ENCODE measurements around the gene ARHGAP40.

The ARHGAP40 gene

GRCh38 chr20:38652995-38653394, 51.4 kb downstream of the ARHGAP40 start:
- no peak for TF ChIP-seq CTCF (conservative IDR thresholded peaks at IDR 0.05)
- no peak for TF ChIP-seq ZFX (IDR thresholded peaks at IDR 0.05)
- no peak overlapping the region for H3K27ac ChIP-seq

GRCh38 chr20:38657390-38657789, 55.8 kb downstream of the ARHGAP40 start:
- TF ChIP-seq ZFX (IDR thresholded peaks at IDR 0.05) (no peak), CTCF (conservative IDR thresholded peaks at IDR 0.05) (no peak)

DNA sequence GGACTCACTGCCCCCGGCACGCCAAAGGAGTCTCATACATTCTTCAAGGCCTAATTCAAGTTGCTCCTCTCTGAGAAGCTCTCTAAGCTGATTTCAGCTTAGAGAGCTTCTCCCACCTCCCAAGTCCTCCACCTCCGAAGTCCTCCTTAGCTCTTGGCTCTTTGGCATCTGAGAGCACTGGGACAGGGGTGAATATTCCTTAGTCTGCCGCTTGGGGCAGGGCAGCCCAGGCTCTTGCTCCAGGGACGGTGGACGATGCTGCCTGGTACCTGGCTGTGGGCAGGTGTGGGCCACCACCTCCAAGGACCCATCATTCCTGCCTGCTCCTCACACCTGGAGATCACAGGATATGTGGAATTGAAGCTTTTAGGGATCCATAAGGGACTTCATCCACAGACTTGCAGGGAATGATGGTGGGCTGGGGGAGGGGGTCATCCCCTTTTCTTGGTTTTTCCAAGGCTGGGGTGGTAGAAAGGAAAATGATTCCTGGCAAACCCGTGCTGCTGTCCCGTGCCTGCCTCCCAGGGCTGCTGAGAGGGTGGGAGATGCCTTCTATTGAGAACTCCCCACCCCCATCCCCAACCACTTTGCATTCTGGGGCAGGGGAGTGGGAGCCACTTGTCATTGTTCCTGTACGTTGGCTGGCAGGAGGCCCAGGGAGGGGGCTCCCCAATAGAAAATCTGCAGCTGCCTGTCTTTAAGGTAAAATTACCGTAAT, 57.4 kb downstream of the ARHGAP40 start:
- H3K27ac ChIP-seq: no peak overlapping the region
- TF ChIP-seq ZFX (IDR thresholded peaks at IDR 0.05) (no peak), CTCF (conservative IDR thresholded peaks at IDR 0.05) (peak; percentile 89)

More at GRCh38 chr20:38657390-38657789, 55.8 kb downstream of the ARHGAP40 start:
- no peak overlapping the region for H3K27ac ChIP-seq

DNA sequence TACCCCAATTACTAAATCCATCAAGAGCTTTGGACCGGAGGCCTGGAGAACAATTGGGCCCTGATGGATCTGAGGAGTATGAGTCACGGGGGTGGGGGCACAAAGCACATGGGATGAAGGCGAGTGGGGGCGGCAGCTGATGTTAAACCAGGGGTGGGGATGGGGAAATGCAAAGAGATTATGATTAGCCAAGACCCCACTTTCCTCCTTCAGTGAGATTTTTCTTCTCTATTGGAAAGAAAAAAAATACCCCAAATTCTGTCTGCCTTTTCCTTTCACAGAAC, 57.9 kb downstream of the ARHGAP40 start:
- no peak overlapping the region for H3K27ac ChIP-seq
- TF ChIP-seq ZFX (IDR thresholded peaks at IDR 0.05): no peak
- TF ChIP-seq CTCF (conservative IDR thresholded peaks at IDR 0.05): no peak

DNA sequence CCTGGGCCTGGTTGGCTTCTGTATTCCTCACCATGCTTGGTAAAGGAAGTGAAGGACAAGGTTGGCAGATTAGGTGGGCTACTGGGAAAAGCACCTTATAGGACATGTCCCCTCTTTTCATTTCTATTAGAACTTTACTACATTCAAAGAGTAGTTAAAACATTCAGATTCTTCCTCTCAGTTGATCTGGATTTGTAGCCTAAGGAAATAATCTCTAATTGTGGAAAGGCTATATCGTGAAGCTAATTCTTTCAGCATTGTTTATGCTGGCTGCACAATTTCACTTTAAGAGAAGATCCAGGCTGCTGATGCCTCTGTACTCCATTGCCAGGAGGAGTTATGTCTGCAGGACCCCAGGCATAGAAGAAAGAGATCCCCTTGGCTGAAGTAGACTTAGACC, 58.8 kb downstream of the ARHGAP40 start:
- TF ChIP-seq CTCF (conservative IDR thresholded peaks at IDR 0.05) (no peak), ZFX (IDR thresholded peaks at IDR 0.05) (no peak)
- H3K27ac ChIP-seq: no peak overlapping the region

DNA sequence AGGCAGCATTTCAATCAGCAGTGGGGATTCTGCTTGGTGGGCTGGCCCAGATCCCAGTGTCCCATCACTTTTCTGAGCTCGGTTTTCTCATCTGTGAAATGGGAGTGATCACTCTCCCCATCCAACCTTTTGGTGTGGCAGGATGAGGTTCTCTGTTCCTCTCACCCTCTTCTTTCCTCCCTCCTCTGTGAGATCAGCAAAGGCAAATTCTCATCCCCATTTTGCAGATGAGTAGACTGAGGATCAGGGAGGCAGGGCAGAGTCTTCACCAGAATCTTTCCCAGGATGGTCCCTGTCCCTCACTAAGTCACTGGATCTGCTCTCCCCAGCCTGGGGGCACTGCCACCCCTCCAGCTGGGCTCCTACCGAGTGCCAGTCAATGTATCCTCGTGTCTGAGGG, 62.1 kb downstream of the ARHGAP40 start:
- no peak overlapping the region for H3K27ac ChIP-seq

GRCh38 chr20:38664284-38664683, 62.7 kb downstream of the ARHGAP40 start:
- no peak overlapping the region for H3K27ac ChIP-seq
- TF ChIP-seq ZFX (IDR thresholded peaks at IDR 0.05) (no peak), CTCF (conservative IDR thresholded peaks at IDR 0.05) (no peak)

More for the DNA sequence above, 62.1 kb downstream of the ARHGAP40 start:
- no peak for TF ChIP-seq ZFX (IDR thresholded peaks at IDR 0.05)

DNA sequence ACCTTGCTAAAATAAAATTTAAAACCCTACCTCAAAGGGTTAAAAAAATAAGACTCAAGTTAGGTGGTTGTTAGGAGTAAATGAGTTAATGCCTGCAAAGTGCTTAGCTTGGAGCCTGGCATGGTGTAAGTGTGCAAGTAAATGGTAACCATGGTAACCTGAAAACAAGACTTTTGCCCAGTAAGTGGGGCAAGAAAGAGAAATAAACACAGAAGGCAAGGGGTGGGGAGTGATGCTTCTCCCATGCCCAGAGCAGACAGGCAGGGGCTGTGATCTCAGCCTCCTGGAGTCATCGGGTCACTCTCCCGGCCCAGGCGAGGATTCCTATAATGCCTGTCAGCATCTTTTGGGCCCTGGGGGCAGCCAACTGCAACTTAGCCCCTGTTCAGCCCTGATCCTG, 63.5 kb downstream of the ARHGAP40 start:
- TF ChIP-seq CTCF (conservative IDR thresholded peaks at IDR 0.05) (no peak), ZFX (IDR thresholded peaks at IDR 0.05) (no peak)
- no peak overlapping the region for H3K27ac ChIP-seq
